Activated CD8-positive, alpha-beta memory T cell treated with anti-CD3 and anti-CD28 coated beads for 24 hours (primary cell): ENCODE results near the gene LGALS1.
"Not testable (repeated sequence)": the region's sequence is repeated elsewhere in the genome, so short reads cannot be mapped to it uniquely, and the experiment has no call there.

ENCODE experiments used
- DNase-seq: peaks from one replicate; pipeline ENCODE4 v3.0.0-alpha.2; 2020

Gene LGALS1

DNA sequence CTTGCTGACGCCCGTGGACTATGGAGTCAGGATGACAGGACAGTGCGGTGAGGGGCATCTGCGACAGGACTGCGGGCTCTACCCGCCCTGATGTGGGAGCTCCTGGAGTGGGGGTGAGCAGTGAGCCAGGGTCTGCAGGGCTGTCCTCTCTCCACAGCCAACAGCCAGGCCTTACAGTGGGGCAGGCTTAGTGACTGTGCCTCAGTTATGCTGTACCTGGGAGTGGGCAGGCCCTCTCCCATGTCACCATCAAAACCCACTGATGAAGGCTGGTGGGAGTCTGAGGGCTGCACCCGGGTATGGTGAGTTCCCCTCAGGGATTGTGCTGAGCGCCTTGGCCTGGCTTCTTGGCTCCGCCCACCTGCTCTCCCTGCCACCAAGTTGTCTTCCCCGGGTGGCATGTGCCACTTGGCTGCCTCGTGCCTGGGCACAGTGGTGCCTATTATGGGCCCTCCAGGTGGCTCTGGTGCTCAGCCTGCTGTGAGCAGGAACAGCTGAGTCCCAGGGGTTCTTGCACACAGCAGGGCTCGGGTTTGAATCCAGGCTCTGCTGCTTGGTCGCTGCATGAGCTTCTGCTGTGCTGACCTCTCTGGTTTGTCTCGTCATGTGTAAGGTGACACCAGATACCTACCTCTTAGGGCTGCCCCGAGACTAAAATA lies 17.3 kb downstream of the LGALS1 start:
- no peak for DNase-seq

DNA sequence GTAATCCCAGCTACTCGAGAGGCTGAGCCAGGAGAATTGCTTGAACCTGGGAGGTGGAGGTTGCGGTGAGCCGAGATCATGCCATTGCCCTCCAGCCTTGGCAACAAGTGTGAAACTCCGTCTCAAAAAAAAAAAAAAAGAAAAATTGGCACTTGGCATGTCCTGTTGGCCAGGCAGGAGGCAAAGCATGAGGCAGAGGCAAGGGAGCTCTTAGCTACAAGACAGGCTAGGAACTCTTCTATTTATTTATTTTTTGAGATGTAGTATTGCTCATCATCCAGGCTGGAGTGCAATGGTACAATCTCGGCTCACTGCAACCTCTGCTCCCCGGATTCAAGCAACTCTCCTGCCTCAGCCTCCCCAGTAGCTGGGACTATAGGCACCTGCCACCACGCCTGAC lies 18.7 kb downstream of the LGALS1 start:
- not testable (repeated sequence) for DNase-seq

DNA sequence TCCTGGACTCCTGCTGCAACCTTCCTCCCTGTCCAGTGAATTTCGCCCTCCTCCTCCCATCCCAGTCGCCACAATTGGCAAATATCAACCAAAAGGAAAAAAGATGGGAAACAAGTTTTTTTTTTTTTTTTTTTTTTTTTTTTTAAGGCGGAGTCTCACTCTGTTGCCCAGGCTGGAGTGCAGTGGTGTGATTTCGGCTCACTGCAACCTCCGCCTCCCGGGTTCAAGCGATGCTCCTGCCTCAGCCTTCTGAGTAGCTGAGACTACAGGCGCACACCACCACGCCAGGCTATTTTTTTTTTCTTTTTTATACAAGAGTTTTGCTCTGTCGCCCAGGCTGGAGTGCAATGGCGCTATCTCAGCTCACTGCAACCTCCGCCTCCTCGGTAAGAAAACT lies 20.8 kb downstream of the LGALS1 start:
- DNase-seq = not testable (repeated sequence)

DNA sequence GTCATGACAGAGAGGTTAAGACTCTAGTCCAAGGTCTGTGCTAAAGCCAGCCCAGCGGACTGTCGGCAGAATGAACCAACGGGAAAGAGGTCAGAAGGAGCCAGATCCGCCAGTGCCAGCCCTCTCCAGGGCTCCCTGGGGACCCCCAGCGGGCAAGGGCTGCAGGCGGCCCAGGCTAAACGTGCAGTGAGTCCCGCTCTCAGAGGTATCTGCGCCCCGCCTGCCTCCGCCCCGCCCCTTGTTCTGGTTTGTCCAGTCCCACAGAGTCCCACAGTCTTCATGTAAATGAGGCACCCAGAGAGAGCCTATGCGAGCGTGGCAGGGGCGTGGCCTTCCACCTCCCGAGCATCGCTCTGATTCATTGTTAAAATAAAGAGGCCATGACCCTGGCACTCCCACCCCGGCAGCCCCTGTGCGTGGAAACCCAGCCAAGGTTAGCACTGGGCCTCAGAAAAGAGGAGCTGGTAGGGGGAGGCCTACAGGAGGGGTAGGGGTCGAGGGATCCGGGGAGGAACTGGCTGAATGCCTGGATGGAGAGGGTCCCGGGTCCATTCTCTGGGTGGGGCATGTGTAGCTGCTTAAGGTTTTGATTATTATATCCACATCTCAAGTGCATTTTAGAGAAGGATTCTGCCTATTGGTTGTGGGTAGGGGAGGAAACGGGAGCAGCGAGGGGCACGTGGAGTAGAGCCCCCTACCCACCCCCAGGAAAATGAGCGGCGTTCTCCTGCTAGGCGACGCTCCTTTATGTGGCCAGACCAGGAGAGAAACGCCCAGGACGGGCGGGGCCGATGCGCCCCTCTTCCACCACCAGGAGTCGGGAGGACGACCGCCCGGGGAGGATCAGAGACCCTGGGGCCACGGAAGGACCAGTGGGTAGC lies 21.5 kb downstream of the LGALS1 start, which contains the start of gene TRIOBP:
Gene TRIOBP, plus strand, starts transcription at position 392 of the 881 bp plus-strand sequence. CDS start 4,318 bp downstream, outside the sequence.
- DNase-seq = peak; percentile 90

DNA sequence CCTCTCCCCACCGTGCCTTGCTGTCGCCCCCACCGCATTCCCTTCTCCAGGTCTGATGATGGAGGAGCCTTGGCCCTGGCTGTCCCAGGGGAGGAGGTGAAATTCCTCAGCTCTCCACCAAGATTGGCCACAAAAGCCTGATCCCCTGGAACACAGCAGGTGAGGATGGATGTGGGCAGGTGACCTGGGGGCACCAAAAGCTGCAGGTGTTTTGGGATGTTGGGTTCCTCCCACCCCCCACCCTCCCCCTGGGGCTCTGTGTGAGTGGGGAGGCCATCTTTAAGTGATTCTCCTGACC lies 22.1 kb downstream of the LGALS1 start:
- DNase-seq = no peak

DNA sequence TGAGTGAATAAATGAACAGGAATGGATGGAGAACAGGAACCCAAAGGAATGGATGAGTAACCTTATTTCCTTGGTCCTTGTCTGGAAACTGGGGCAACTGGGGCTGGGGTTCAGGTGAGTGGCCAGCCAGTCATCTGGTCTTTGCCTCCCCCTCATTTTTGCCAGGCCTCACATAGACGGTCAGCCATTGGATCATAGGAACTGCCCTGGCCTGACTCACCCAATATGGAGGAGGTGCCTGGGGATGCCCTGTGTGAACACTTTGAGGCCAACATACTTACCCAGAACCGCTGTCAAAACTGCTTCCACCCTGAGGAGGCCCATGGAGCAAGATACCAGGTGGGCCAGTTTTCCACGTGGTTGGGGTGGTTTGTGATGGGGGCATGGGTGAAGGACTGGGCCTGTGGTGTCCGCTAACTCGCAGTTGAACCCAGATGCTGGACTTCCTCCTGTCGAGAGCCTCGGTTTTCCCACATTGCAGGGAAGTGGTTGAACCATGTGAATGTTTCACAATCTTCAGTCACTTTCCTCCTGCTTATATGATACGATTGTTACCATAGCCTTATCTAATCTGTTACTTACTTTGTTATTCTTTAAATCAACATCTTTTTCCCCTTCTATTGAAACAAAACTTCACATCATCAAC lies 25.8 kb downstream of the LGALS1 start:
- DNase-seq = no peak

DNA sequence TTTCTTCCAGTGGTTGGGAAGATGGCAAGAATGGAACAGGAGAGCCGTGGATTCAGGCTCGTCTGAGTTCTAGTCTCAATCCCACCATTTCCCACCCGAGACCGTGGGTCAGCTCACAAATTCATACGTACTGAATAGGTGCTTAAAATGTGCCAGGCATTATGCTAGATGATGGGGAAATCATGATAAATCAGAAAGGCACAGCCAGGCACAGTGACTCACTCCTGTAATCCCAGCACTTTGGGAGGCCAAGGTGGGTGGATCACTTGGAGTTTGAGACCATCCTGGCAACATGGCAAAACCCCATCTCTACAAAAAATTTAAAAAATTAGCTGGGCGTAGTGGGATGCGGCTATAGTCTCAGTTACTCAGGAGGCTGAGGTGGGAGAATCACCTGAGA lies 28.5 kb downstream of the LGALS1 start:
- DNase-seq = no peak

DNA sequence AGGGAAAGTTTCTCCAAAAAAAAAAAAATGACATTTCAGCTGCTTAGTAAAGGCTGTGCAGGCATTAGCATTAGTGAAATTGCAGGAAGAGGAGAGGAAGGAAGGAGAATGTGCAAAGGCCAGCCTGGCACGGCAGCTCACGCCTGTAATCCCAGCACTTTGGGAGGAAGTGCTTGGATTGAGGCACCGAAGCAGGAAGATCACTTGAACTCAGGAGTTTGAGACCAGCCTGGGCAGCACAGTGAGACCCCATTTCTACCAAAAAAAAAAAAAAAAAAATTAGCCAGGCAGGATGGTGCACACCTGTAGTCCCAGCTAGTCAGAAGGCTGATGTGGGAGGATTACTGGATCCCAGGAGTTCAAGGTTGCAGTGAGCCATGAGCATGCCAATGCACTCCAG lies 29.2 kb downstream of the LGALS1 start:
- DNase-seq = no peak

DNA sequence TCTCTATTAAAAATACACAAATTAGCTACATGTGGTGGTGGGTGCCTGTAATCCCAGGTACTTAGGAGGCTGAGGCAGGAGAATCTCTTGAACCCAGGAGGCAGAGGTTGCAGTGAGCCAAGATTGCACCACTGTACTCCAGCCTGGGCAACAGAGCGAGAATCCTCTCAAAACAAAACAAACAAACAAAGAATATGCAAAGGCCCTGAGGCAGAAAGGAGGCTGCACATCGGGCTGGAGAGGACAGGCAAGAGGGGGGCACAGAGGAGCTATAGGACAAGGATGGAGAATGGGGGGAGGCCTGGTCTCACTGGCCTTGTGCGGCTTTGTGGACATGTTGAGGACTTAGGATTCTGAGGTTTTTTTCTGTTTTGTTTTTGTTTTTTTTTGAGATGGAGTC lies 29.8 kb downstream of the LGALS1 start:
- no peak for DNase-seq

DNA sequence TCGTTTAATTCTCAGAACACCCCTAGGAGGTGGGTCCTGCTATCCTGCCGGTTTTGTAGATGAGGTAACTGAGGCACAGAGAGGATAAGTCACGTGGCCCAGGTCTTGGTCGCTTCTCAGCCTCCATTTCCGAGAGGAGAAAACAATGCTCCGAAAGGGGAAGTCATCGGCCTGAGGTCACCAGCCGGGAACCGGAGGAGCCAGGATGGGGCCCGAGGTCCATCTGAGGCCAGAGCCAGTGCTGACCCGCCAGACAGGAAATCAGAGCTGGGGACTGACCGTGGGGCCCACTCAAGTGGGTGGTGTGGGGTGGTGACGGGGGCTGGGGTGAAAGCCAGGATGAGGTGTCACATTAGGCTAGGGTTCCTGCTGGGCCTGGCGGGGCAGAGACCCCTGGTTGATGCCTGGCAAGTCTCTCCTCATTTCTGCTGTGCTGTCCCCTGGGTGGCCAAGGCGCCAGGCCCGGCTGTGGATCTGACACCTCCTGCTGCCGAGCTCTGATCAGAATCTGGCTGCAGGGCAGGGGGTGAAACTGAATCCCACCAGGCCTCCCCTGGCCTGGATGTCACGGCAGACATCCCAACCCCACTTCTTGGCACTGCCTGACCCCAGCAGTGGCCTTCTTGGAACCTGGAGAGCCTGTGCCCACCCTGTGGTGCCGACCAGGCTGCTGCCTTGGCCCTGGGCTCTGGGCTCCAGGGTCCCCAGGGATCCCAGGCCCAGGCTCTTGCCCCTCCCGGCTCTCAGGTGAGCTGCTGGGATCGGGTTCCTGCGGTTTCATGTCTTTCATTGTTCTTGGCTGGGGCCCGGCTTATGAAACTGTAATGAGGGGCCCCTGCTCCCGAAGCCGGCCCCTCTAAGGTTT lies 33.4 kb downstream of the LGALS1 start:
- no peak for DNase-seq

DNA sequence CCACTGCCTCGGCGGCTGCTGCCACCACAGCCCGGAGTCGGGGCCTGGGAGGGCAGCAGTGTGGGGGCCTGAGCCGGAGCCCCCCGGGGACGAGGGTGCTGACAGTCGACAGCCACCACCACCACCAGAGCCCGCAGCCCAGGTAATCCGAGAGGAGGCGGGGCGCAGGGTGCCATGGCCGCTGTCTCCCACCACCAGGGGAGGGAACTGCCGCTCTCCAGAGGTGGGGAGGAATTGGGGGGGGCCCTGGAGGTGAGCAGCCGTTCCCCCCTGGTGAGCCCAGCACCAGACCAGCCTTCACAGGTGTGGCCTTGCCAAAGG lies 34.0 kb downstream of the LGALS1 start:
- no peak for DNase-seq

DNA sequence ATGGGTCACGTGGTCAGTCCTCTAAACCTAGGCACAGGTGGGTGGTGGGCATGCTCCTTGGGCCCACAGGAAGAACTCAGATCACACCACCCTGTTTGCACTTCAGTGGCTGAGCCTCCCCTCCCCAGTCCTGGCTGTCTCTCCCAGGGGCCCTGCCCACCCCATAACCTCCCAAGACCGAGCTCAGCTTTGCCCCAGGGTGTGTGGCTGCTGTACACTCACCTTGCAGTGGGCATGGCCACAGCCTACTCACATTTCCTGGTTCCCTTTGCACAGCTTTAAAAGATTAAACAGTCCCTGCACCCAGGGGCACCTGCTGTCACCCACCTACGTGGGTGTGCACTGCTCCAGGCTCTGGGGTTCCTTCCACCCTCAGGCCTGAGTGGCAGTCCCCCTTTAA lies 35.2 kb downstream of the LGALS1 start:
- DNase-seq = no peak

DNA sequence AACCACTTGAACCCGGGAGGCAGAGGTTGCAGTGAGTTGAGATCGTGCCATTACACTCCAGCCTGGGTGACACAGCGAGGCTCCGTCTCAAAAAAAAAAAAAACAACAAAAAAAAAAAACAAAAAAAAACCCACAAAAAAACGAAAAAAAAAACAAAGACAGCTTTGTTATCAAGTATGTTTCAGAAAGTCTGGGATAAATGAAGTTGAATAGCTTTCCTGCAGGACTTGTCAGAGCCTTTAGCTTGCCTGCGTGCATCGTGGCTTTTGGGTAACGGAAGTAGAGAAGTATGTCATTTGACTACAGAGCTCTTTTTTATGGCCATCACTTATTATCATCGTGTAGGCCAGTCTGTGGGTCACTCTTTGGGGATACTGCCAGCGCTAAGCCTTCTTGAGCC lies 36.1 kb downstream of the LGALS1 start:
- DNase-seq = no peak

DNA sequence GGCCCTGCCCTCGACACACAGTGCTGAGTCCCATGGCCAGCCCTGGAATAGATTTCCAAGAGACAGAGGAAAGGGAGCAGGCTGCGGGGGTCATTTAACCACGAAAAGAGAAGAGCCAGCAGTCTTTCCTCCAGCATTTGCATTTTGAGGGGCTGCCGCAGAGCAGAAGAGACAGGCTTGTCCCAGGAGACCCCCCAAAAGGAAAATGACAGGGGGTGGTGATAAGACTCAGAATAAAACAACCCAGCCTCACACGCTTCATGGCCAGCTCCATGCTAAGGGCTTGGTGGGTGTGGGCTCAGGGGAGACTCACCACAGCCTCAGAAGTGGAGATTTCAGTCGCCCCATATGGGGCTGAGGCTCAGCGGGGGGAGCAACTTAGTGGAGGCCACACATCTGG lies 38.3 kb downstream of the LGALS1 start:
- no peak for DNase-seq

DNA sequence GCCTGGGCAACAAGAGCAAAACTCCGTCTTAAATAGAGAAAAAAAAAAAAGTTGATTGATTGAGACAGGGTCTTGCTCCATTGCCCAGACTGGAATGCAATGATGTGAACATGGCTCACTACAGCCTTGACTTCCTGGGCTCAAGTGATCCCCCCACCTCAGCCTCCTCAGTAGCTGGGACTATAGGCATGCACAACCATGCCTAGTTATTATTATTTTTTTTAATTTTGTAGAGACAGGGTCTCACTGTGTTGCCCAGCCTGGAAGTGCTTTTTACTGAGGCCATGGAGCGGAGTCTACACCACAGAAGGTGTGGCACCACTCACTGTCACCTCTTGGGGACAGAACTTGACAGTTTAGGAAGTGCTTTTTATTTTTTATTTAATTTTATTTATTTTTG lies 39.2 kb downstream of the LGALS1 start:
- no peak for DNase-seq

DNA sequence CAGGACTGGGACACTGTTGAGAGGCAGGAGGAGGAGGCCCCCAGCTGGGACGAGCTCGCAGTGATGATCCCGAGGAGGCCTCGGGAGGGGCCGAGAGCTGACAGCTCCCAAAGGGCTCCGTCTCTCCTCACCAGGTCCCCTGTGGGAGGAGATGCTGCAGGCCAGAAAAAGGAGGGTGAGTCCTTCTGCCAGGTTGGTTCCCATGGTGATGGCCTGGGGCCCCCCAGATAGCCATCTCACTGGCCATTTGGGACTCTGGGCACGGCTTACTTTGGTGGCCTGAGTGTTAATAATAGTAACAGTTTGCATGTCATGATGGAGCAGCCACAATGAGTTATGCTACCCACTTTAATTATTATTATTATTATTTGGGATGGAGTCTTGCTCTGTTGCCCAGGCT lies 40.3 kb downstream of the LGALS1 start:
- DNase-seq = no peak

DNA sequence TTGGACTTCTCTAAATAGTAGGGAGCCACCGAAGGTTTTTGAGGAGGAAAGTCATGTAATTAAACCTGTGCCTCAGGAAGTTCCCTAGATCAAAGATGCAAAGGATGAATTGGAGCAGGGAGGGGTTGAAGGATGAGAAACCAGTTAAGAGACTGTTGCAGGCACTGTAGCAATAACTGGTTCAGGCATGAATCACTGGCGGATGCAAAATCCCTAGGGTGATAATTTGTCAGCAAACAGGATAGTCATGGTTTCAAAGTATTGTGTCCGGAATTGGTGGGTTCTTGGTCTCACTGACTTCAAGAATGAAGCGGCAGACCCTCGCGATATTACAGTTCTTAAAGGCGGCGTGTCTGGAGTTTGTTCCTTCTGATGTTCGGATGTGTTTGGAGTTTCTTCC lies 41.3 kb downstream of the LGALS1 start:
- no peak for DNase-seq

DNA sequence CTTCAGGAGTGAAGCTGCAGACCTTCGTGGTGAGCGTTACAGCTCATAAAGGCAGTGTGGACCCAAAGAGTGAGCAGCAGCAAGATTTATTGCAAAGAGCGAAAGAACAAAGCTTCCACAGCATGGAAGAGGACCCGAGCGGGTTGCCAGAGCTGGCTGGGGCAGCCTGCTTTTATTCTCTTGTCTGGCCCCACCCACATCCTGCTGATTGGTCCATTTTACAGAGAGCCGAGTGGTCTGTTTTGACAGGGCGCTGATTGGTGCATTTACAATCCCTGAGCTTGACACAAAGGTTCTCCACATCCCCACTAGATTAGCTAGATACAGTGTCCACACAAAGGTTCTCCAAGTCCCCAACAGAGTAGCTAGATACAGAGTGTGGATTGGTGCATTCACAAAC lies 41.8 kb downstream of the LGALS1 start:
- not testable (repeated sequence) for DNase-seq

DNA sequence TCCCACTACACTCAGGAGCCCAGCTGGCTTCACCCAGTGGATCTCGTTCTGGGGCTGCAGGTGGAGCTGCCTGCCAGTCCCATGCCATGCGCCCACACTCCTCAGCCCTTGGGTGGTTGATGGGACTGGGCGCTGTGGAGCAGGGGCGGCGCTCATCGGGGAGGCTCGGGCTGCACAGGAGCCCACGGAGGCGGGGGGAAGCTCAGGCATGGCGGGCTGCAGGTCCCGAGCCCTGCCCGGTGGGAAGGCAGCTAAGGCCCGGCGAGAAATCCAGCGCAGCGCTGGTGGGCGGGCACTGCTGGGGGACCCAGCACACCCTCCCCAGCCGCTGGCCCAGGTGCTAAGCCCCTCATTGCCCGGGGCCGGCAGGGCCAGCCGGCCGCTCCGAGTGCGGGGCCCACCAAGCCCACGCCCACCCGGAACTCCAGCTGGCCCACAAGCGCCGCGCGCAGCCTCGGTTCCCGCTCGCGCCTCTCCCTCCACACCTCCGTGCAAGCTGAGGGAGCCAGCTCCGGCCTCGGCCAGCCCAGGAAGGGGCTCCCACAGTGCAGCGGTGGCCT lies 42.4 kb downstream of the LGALS1 start:
- DNase-seq = not testable (repeated sequence)

DNA sequence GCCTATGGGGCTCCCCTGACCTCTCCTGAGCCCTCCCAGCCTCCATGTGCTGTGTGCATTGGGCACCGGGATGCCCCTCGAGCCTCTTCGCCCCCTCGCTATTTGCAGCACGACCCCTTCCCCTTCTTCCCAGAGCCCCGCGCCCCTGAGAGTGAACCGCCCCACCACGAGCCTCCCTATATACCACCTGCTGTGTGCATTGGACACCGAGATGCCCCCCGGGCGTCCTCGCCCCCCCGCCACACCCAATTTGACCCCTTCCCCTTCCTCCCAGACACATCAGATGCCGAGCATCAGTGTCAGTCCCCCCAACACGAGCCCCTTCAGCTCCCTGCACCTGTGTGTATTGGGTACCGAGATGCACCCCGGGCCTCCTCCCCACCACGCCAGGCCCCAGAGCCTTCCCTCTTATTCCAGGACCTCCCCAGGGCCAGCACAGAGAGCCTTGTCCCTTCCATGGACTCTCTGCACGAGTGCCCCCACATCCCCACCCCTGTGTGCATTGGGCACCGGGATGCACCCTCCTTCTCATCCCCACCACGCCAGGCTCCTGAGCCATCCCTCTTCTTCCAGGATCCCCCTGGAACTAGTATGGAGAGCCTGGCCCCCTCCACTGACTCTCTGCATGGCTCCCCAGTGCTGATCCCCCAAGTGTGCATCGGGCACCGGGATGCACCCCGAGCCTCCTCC lies 50.3 kb downstream of the LGALS1 start:
- DNase-seq = no peak

DNA sequence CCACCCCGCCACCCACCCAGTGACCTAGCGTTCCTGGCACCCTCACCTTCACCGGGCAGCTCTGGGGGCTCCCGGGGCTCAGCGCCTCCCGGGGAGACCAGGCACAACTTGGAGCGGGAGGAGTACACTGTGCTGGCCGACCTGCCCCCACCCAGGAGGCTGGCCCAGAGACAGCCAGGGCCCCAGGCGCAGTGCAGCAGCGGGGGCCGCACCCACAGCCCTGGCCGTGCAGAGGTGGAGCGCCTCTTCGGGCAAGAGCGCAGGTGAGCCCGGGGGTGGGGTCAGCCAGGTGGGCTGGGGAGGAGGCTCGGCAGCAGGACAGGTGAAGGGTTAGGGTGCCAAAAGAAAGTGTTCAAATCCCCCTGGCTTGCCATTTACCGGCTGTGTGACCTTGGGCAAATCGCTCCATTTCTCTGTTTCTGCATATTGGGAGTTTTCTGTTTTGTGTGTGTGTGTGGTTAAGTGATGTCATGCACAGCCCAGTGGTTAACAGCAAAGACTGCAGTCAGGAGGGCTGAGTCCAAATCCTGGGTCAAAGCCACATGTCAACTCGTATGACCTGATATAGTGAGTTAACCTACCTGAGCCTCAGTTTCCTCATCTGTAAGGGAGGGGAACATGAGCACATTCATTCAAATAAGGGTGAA lies 50.9 kb downstream of the LGALS1 start:
- DNase-seq = no peak

DNA sequence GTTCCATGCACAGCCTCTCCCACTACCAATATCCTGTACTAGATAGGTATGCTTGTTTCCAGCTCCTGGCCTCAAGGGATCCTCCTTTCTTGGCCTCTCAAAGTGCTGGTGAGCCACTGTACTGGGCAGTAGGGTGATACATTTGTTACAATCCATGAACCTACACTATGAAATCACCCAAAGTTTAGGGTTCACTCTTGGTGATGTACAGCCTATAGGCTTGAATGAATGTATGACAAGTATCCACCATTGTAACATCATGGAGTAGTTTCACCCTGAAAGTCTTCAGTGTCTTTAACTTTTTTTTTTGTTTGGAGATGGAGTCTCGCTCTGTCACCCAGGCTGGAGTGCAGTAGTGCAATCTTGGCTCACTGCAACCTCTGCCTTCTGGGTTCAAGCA lies 53.2 kb downstream of the LGALS1 start:
- DNase-seq = no peak
